ENCODE measurements around the gene CLSTN1.
"Not testable (repeated sequence)": the region's sequence is repeated elsewhere in the genome, so short reads cannot be mapped to it uniquely, and the experiment has no call there.

Gene CLSTN1

DNA sequence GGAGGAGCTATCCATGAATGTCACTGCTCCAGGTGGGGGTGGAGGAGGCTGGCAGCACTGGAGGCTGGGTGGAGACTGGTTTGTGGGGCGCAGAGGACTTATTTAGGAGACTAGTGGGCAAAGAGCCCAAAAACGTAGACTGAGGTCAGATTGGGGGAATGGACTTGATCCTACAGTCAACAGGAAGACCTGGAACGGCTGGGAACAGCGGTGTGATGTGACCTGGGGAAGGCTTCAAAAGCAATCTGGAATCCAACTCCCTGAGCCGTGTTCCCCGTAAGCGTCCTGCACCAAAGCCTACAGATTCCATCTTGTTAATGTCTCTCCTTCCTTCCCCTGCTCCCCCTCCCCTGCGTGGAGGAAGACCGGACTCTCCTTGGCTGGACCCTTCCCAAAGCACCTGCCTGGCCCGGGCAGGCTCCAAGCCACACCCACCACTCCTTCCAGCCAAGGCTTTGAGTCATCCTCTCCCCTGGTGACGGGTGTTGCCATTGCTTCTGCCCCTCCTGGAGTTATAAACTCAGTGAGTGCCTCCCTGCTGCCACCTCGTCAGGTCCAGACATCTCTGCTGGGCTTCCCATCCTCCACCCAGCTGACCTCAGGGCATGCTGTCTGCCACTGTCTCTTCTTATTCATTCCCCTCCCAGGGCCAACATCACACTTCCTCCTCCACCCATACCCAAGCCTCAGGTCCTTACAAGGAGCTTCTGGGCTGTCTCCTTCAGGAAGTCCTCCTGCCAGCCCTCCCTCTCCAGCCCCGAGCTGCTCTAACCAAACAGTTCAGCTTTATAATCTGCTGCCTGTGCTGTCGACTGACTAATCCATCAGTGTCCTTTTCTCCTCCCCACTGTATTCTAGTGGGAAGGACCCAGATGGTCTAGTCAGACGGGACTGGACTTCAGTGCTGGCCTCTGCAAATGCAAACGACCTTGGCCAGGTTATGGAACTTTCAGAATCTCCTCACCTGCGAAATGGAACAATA lies 1.6 kb upstream of the CLSTN1 start:
- DNase-seq (ENCODE audit: low read depth in 2 of 2): peak in 1 of 2 donors; percentile 28

DNA sequence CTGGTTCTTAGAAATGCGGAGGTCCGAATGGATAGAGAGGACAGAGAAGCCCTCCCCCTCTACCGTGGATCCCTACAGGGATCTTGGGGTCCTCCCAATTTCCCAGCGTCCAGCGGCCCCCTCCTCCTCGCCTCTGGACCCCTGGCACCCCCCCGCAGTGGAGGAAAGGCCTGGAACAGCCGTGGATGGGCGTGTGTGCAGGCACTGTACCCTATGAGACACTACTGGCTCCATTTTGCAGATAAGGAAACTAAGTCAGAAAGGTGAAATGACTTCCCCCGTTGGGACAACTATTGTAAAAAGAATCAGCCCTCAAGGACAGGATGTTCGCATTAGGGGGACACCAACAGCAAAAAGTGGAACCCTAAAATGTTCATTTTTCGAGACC lies 931 bp upstream of the CLSTN1 start:
- DNase-seq (ENCODE audit: low read depth in 2 of 2): no peak

DNA sequence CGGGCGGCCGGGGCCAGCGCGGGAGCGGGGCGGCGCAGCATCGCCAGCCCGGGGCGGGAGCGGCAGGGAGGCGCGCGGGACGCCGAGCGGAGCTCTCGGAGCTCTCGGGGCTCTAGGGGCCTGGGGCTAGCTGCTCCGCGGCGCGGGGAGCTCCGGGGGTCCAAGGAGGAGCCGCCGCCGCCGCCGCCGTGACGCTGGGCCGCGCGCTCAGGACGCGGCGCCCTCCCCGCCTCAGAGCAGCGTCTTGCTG lies 147 bp downstream of the CLSTN1 start:
- DNase-seq (ENCODE audit: low read depth in 2 of 2): no peak

DNA sequence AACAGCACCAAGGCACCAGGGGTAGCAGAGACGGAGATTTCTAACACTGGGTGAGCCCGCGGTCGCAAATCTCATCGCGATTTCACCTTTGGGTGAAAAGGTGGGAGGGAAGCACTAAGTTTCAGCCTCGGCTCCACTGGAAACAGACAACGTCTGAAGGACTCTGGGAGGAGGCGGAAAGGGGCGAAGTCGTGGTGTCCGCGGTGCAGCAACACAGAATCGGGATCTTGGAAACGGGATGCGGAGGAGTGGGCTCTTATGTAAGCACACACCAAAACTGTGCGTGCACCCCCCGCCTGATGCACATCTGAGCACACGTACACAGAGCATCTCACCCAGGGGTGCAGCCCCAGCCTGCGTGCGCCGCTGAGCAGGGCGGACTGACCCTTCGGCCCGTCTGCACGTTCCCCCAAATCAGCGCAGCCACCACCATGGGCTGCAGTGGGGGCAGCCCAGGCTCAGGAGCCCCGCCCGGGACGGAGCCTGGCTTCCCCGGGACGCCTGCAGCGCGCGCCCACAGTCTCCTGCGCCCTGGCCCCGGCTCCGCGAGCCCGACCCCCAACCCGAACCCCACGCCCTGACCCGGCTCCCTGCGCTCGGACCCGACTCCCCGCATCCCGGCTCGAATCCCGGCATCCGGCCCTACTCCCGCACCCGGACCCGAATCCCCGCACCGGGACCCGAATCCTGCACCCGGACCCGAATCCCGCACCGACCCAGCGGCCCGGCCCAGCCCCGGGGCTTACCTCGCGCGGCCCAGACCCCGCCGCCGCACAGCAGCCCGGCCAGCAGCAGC lies 670 bp downstream of the CLSTN1 start:
- DNase-seq (ENCODE audit: low read depth in 2 of 2): no peak

DNA sequence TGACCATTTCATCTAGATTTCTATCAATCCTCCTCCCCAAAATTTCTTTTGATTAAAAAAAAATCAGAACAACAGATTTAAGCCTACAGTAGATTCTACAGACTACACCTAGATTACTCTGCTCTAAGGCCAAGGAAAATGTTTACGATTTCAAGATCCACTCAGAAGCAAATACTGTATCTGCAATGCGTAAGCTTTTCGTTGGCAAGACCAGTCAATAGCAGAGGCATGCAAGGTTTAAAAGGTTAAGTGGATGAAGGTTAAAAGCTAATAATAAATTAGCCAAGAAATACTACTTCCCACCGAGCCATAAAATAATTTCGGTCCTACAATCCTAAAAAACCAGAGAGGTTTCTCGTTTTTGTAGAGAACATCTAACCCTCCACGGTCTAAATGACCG lies 1.3 kb downstream of the CLSTN1 start:
- DNase-seq (ENCODE audit: low read depth in 2 of 2): no peak

DNA sequence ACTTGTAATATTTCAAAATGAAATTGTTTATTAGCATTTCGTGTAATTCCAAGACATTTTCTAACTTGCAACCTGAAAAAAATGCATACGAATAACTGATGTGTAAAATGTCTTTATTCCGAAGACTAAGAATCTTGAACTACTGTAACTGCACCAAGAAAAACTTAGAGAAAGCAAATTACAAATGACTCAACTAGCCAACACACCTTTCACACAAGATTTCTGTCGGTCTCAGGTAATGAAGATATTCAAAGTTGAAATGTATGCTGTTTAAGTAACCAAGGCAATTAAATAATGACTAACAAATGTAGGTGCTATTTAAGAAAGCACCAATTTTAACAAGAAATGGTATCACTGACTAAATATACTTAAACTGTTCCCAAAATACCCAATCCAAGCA lies 2.1 kb downstream of the CLSTN1 start:
- no peak for DNase-seq (ENCODE audit: low read depth in 2 of 2)

DNA sequence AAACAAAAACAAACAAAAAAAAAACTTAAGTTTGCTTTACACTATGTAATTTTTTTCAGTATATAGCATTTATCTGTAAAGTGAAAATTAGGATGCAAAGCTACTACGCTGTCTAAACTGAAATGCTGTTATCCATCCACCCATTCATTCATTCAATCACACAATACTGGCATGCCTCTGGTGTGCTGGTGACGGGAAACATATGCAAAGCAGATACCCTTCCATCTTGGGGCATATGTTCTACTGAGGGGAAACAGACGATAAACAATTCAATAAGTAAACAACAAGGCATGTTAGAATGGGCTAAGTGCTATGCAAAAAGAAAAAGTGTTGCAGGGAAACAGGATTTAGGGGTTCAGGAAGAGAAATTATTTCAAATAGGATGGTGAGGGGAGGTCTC lies 3.2 kb downstream of the CLSTN1 start:
- no peak for DNase-seq (ENCODE audit: low read depth in 2 of 2)

DNA sequence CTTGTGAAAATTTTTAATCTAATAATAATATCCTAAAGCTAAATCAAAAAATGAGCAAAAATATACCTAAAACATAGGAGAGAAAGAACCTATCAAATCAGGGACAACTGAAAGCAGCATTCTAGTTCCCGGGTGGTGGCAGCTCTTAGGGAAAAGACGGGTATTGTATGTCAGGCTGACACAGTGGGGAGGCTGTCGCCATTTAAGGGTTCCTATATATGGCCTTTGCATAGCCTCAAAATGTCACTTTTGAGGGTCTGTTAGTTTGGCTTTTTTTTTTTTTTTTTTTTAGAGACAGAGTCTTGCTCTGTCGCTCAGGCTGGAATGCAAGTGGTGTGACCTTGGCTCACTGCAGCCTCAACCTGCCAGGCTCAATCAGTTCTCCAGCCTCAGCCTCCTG lies 6.0 kb downstream of the CLSTN1 start:
- DNase-seq (ENCODE audit: low read depth in 2 of 2): no peak

DNA sequence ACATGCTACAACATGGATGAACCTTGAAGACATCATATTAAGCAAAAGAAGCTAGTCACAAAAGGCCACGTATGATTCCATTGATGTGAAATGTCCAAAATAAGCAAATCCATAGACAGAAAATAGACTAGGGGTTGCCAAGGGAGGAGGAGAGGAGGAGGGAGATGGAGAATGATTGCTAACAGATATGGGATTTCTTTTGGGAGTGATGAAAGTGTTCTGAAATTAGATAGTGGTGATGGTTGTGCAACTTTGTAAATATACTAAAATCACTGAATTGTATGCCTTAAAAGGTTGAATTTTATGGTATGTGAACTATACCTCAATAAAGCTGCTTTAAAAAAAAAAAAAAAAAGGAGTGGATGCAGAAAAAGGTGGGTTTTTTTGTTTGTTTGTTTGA lies 7.6 kb downstream of the CLSTN1 start:
- no peak for DNase-seq (ENCODE audit: low read depth in 2 of 2)

DNA sequence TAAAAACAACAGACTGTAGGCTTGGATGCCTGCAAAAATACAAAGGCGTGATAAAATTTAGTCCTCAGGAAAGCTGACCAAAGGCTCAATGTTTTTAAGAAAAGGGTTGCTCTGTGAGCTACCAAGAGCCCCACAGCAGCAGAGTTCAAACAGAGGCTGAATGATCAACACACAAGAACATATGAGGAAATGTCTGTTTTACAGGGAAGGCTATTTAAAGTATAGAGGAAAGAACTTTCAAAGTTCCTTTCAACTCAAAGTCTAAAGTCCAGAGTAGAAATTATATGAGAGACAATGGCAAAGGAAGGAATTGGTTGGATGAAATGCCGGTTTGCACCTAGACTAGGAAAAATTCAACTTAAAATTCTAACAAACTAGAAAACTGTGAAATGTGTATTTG lies 8.6 kb downstream of the CLSTN1 start:
- DNase-seq (ENCODE audit: low read depth in 2 of 2): no peak

DNA sequence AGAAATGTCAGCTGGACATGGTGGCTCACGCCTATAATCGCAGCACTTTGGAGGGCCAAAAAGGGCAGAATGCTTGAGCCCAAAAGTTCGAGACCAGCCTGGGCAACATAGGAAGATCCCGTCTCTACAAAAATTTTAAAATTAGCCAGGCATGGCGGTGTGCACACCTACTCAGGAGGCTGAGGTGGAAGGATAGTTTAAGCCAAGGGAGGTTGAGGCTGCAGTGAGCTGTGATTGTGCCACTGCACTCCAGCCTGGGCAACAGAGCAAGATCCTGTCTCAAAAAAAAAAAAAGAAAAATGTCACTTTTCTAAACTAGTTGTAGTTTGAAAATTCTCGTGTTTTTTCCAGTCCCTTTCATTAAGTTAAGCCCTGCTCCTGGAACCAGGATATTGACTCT lies 9.1 kb downstream of the CLSTN1 start:
- DNase-seq (ENCODE audit: low read depth in 2 of 2): no peak

DNA sequence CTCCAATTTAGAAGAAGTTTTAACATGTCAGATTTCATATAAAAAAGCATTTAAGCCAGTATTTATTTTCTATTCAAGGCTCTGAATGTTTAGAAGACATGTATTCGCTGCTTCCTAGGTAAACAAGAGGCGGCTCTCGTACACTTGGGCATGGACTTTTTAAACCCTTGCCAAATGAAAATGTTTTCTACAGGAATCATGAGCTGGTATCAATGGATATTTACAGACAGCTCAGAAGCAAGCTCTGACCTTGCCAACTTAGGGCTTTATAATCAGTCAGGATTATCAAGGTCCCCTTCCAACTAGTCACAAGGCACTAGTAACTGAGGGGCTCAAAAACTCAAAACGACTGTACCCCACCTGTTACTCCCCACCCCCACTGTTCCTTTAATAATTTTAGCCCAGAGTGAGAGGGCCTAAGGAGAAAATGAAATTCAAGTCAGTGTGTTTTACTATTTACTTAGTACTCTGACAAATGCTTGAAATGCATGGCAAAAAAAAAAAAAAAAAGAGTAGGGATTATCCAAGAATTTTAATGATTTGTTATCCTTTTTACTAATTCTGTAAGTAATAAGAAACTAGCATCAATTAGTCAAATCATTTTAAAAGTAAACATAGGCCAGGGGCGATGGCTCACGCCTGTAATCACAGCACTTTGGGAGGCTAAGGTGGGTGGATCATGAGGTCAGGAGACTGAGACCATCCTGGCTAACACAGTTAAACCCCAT lies 12.4 kb downstream of the CLSTN1 start:
- no peak for DNase-seq (ENCODE audit: low read depth in 2 of 2)

DNA sequence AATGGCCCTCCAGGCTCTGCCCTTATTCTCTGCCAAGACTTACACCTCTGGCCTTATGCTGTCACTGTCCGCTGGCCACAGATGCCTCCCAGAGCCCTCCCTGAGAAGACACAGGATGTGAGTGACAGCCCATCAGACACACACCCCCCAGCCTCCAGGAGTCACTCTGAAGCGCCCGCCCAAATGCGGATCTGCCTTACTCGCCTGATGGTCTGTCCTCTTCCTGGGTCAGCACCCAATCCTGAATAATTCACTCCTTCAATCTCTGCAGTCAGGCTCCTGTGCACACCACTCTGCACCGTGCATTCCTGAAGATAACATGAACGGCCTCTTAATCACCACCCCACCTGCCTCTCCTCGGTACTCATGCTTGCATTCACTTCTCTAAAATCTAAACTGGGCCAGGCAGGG lies 14.7 kb downstream of the CLSTN1 start:
- no peak for DNase-seq (ENCODE audit: low read depth in 2 of 2)

DNA sequence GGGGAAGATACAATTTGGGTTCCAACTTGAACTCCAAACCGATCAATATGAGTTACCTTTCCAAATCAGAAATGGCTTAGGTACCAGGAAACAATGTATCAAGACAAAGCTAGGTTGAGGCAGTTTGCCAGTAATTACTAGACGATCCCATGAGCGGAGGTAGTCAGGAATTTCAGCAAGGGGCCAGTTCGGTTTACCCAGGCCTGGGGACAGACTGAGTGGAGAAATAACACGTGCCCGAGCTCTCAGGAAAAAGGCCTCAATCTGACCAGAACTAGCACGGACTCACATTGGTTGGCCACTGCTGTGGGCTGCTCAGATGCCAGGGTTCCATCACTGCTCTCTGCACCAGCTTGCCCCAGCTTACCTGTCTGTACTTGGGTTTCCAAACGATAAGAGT lies 15.3 kb downstream of the CLSTN1 start:
- no peak for DNase-seq (ENCODE audit: low read depth in 2 of 2)

DNA sequence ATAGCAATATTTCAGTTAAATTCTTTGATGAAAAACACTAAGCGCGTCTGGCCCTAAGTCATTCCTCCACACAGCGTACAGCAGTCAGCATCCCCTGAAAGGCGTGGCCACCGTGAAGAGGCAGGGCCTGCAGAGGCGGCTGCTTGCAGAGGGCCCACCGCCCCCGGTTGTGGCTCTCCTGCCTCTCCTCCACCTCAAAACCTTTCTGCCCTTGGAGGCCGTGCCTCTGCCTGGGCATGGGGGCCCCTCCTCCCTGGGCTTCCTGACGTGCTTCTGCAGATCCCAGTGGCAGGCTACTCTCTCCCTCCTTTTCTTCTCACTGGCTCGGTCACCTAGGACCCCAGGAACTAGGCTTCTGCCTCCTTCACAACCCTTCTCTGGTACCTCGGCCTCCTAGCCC lies 16.2 kb downstream of the CLSTN1 start:
- DNase-seq (ENCODE audit: low read depth in 2 of 2): no peak

DNA sequence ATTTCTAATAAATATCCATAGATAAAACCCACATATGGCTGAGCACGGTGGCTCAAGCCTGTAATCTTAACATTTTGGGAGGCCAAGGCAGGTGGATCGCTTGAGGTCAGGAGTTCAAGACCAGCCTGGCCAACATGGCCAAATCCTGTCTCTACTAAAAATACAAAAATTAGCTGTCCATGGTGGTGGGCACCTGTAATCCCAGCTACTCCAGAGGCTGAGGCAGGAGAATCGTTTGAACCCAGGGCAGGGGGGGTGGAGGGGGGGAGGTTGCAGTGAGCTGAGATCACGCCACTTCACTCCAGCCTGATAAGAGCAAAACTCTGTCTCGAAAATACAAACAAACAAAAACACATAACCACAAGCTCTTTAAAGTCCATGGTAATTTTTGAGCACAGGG lies 17.8 kb downstream of the CLSTN1 start:
- DNase-seq (ENCODE audit: low read depth in 2 of 2): not testable (repeated sequence)

DNA sequence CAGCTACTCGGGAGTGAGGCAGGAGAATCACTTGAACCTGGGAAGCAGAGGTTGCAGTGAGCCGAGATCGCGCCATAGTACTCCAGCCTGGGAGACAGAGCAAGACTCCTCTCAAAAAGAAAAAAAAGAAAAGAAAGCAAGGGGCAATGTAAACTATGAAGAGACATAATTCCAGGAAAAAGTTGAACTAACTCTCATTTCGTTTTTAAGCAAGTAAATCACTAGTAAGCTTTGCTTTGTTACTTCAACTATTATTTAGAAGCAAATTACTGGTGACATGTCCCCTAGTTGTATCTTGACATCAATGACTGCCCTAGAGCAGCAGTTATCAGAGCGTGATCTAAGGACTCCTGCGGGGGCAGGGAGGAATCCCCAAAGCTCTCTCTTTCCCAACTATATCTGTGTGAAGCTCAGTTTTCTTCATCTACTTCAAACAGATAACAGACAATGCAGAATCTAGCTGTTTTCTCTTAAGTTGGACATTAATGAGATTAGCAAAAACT lies 18.7 kb downstream of the CLSTN1 start:
- no peak for DNase-seq (ENCODE audit: low read depth in 2 of 2)

DNA sequence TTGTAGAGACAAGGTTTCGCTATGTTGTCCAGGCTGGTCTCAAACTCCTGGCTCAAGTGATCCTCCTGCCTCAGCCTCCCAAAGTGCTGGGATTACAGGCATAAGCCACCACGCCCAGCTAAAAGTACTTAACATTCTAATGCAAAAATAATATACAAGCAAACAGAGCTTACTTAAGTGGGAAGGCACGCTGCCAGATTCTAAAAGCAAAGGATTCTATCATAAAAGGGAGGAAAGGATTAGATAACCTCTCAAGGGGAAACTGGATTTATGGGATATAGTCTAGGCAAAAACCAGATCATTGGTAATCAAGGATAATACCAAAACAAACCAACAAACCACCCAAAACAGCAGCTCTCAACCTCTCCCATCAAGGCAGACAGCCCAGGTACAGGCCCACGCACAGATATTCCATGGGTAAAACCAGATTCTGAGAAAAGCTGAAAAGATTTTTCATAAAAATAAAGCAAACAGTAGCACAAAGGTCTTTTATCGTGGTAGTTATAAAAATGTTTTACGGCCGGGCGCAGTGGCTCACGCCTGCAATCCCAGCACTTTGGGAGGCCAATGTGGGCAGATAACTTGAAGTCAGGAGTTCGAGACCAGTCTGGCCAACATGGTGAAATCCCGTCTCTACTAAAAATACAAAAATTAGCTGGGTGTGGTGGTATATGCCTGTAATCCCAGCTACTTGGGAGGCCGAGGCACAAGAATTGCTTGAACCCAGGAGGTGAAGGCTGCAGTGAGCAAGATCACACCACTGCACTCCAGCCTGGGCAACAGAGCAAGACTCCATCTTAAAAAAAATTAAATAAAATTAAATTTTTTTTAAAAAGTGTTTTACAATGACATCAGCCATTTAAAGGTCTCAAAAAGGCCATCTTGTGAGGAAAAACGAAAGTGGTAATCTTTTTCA lies 20.5 kb downstream of the CLSTN1 start:
- DNase-seq (ENCODE audit: low read depth in 2 of 2): not testable (repeated sequence)

DNA sequence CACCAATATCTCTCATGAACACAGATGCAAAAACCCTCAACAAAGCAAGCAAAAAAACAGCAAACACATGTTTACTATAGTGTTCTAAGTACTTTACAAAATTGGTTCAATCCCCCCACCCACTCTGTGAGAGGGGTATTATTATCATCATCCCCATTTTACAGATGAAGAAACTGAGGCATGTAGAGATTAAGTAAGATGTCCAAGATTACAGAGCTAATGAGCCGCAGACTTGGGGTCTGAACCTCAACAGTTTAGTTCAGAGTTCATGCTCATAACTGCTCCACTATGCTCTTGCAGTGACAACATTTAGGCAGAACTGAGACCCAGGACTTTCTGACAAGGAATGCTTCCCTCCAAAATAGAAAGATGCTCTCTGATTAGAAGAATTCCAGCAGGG lies 21.9 kb downstream of the CLSTN1 start:
- DNase-seq (ENCODE audit: low read depth in 2 of 2): no peak

DNA sequence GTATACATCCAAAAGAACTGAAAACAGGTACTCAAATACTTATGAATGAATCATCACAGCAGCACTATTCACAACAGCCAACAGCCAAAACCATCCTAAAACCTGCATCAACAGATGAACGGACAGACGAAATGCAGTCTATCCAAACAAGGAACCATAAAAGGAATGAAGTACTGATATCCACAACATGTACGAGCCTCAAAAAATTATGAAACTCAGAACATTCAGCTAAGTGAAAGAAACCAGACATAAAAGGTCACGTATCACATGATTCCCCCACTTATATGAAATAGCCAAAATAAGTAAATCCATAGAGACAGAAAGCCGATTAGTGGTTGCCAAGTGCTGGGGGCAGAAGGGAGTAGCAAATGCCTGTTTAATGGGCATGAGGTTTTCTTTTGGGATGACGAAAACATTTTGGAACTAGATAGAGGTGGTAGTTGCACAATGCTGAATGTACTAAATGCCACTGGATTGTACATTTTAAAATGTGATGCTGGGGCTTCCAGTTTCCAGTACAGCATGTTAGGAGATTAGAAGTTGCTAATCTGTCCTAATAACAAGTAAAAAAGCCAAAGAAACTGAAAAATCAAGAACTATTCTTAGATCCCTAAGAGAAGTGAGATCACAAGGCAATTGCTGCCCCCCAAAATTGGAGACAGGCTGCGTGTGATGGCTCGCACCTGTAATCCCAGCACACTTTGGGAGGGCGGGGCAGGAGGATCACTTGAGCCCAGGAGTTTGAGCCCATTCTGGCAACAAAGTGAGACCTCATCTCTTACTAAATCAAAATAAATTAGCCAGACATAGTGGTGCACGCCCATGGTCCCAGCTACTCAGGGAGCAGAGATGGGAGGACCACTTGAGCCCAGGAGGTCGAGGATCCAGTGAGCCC lies 25.3 kb downstream of the CLSTN1 start:
- DNase-seq (ENCODE audit: low read depth in 2 of 2): no peak
